T-helper 9 cell (primary cell): ENCODE data around the gene TNFRSF6B.
"Not testable (repeated sequence)": the region's sequence is repeated elsewhere in the genome, so short reads cannot be mapped to it uniquely, and the experiment has no call there.

ENCODE experiments used
- DNase-seq: peaks from one replicate; pipeline ENCODE4 v3.0.0-alpha.2; 2020

The TNFRSF6B gene

GRCh38 chr20:63663332-63664066 is 33.0 kb upstream of the TNFRSF6B start:
- no peak for DNase-seq

GRCh38 chr20:63664143-63664851 is 32.2 kb upstream of the TNFRSF6B start:
- no peak for DNase-seq

- no peak for DNase-seq
Observed at GRCh38 chr20:63664861-63665594, 31.4 kb upstream of the TNFRSF6B start.

GRCh38 chr20:63665708-63666107 is 30.7 kb upstream of the TNFRSF6B start:
- DNase-seq: no peak

GRCh38 chr20:63667858-63668257 is 28.6 kb upstream of the TNFRSF6B start:
- DNase-seq: no peak

- DNase-seq: no peak
Observed at GRCh38 chr20:63668351-63668750, 28.1 kb upstream of the TNFRSF6B start.

- DNase-seq: not testable (repeated sequence)
Observed at GRCh38 chr20:63671695-63672094, 24.8 kb upstream of the TNFRSF6B start.

GRCh38 chr20:63672666-63673065 is 23.8 kb upstream of the TNFRSF6B start:
- no peak for DNase-seq

GRCh38 chr20:63673951-63674350 is 22.5 kb upstream of the TNFRSF6B start:
- DNase-seq: no peak

GRCh38 chr20:63675681-63676368 is 20.6 kb upstream of the TNFRSF6B start:
- DNase-seq: no peak

- DNase-seq: no peak
Observed at GRCh38 chr20:63678071-63678470, 18.4 kb upstream of the TNFRSF6B start.

- no peak for DNase-seq
Observed at GRCh38 chr20:63678667-63679465, 17.6 kb upstream of the TNFRSF6B start.

GRCh38 chr20:63679799-63680305 is 16.6 kb upstream of the TNFRSF6B start:
- DNase-seq: no peak

- DNase-seq: no peak
Observed at GRCh38 chr20:63680427-63680826, 16.0 kb upstream of the TNFRSF6B start.

GRCh38 chr20:63680857-63681608 is 15.4 kb upstream of the TNFRSF6B start:
- no peak for DNase-seq

GRCh38 chr20:63681609-63682142 is 14.8 kb upstream of the TNFRSF6B start:
- DNase-seq: no peak

- no peak for DNase-seq
Observed at GRCh38 chr20:63682384-63683139, 13.9 kb upstream of the TNFRSF6B start.

- DNase-seq: no peak
Observed at GRCh38 chr20:63685269-63686026, 11.0 kb upstream of the TNFRSF6B start.

GRCh38 chr20:63686094-63686491 is 10.4 kb upstream of the TNFRSF6B start:
- no peak for DNase-seq
